Right ventricle myocardium inferior (tissue), 1 donor: ENCODE results near the gene RAP1GAP. TPM values are rescaled to one million over a fixed set of nuclear protein-coding genes. Genes with fewer than 3 reads are reported as not detected.

Experiments used
- ATAC-seq: fragments of 200-7000 bp; cut with Tn5 transposase; one replicate; pipeline ENCODE4 v1.9.1; 2020; ENCODE audit warnings: mild to moderate bottlenecking, moderate library complexity
- DNase-seq: peaks from one replicate; pipeline ENCODE4 v3.0.0; 2021; ENCODE audit errors: missing footprints
- intact Hi-C: fragments of 100-400 bp; cut with DNase I; formaldehyde crosslinking; loops from one replicate; pipeline ENCODE4 v1.11.0; 2022
- total RNA-seq: library from RNA; stranded (reverse); fragmentation: NEBNext Ultra II Directional; extraction: Animal tissue kit (Norgen Biotek cat#: 25700); gene quantifications from one replicate; pipeline ENCODE4 v1.2.1, GENCODE V29; 2021
- donor health status: DM: no; HTN: yes; CAD: no; lungs with severe emphysema.

Gene RAP1GAP
- total RNA-seq, 1 donor from 2014 or later, result 4.5 TPM

- intact Hi-C loops, result no loop called here
- ATAC-seq (no peak), DNase-seq (no peak)
These were observed 48.1 kb downstream of the RAP1GAP start for GRCh38 chr1:21621051-21621450.

GRCh38 chr1:21620496-21620895 lies 48.7 kb downstream of the RAP1GAP start:
- DNase-seq (no peak), ATAC-seq (peak; percentile 45)
- intact Hi-C loops, result no loop called here

- DNase-seq, result no peak
- intact Hi-C loops, result no loop called here
- no peak for ATAC-seq
These were observed 49.1 kb downstream of the RAP1GAP start for GRCh38 chr1:21620011-21620410.

GRCh38 chr1:21619375-21619947 lies 49.7 kb downstream of the RAP1GAP start:
- DNase-seq (no peak), ATAC-seq (no peak)
- intact Hi-C loops, result no loop called here

GRCh38 chr1:21618561-21619374 lies 50.4 kb downstream of the RAP1GAP start:
- ATAC-seq (no peak), DNase-seq (no peak)
- intact Hi-C loops, result no loop called here

GRCh38 chr1:21618059-21618458 lies 51.1 kb downstream of the RAP1GAP start:
- DNase-seq (no peak), ATAC-seq (no peak)
- intact Hi-C loops, result no loop called here

GRCh38 chr1:21617126-21617738 lies 51.9 kb downstream of the RAP1GAP start:
- DNase-seq (no peak), ATAC-seq (no peak)
- intact Hi-C loops, result no loop called here

- intact Hi-C loops, result no loop called here
- ATAC-seq (no peak), DNase-seq (no peak)
These were observed 52.8 kb downstream of the RAP1GAP start for GRCh38 chr1:21616372-21616771.

GRCh38 chr1:21614419-21615115 lies 54.6 kb downstream of the RAP1GAP start:
- intact Hi-C loops, result no loop called here
- DNase-seq (no peak), ATAC-seq (no peak)

GRCh38 chr1:21613072-21613867 lies 55.9 kb downstream of the RAP1GAP start:
- intact Hi-C loops, result no loop called here
- DNase-seq, result no peak
- ATAC-seq, result no peak

GRCh38 chr1:21612057-21612456 lies 57.1 kb downstream of the RAP1GAP start:
- intact Hi-C loops, result no loop called here
- no peak for DNase-seq
- ATAC-seq, result no peak

- ATAC-seq (no peak), DNase-seq (no peak)
- intact Hi-C loops, result no loop called here
These were observed 58.0 kb downstream of the RAP1GAP start for GRCh38 chr1:21610989-21611785.

- DNase-seq, result no peak
- intact Hi-C loops, result no loop called here
- no peak for ATAC-seq
These were observed 59.1 kb downstream of the RAP1GAP start for GRCh38 chr1:21610027-21610426.

- ATAC-seq (no peak), DNase-seq (no peak)
- intact Hi-C loops, result no loop called here
These were observed 60.4 kb downstream of the RAP1GAP start for GRCh38 chr1:21608798-21609197.

- peak; percentile 82 for ATAC-seq
- DNase-seq, result peak; percentile 90
- intact Hi-C loops, result no loop called here
These were observed 61.3 kb downstream of the RAP1GAP start for GRCh38 chr1:21607549-21608529.

GRCh38 chr1:21605964-21606705 lies 63.0 kb downstream of the RAP1GAP start:
- no peak for DNase-seq
- intact Hi-C loops, result no loop called here
- ATAC-seq, result no peak
